GM18861 (cell line): ENCODE measurements around the gene GP9.

ENCODE experiments used
- ATAC-seq: cut with Tn5 transposase; IDR thresholded peaks from one replicate; pipeline ENCODE4 v1.9.1; 2021; ENCODE audit not compliant: unreplicated experiment

The GP9 gene

DNA sequence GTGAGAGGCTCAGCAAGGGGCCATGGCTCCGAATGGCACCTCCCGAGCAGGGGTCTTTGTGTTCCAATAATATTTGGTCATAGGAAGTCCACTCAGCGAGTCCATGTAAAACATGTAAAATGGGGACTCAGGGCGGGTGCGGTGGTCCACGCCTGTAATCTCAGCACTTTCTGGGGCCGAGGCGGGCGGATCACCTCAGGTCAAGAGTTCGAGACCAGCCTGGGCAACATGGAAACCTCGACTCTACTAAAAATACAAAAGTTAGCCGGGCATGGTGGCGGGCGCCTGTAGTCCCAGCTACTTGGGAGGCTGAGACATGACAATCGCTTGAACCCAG lies 33.1 kb upstream of the GP9 start:
- no peak for ATAC-seq

DNA sequence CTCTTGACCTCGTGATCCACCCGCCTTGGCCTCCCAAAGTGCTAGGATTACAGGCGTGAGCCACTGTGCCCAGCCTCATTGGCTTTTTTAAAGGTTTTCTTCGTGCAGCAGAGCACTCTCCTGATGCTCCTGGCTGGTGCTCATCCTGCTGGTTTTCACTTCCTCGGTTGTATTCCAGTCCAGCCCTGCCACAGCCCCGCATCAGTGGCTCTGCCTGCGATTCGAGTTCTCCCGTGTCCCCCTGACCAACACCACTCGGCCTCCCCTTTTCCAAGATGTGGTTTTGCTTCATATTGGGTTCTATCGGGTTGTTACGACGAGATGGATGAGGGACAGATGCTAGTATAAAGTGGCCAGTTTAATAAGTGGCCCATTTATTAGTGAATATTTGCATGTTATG lies 31.7 kb upstream of the GP9 start:
- ATAC-seq: no peak

DNA sequence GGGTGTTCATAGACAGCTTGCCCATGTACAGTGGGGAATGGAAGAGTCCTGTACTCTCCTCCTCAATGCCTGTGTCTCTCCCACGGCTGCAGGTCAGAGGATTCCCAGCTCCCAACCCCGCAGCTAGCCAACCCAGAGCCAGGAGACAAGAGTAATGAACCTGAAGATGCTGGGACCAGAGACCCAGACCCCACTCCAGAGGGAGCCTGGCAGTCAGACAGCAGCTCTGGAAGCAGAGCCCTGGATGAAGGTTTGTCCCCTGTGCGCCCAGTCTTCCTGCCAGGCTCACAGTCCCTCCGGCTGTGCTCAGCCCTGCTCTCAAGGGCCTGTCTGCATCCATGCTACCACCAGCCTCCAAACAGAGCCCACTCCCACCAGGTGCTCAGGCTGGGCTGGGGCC lies 30.0 kb upstream of the GP9 start:
- no peak for ATAC-seq

DNA sequence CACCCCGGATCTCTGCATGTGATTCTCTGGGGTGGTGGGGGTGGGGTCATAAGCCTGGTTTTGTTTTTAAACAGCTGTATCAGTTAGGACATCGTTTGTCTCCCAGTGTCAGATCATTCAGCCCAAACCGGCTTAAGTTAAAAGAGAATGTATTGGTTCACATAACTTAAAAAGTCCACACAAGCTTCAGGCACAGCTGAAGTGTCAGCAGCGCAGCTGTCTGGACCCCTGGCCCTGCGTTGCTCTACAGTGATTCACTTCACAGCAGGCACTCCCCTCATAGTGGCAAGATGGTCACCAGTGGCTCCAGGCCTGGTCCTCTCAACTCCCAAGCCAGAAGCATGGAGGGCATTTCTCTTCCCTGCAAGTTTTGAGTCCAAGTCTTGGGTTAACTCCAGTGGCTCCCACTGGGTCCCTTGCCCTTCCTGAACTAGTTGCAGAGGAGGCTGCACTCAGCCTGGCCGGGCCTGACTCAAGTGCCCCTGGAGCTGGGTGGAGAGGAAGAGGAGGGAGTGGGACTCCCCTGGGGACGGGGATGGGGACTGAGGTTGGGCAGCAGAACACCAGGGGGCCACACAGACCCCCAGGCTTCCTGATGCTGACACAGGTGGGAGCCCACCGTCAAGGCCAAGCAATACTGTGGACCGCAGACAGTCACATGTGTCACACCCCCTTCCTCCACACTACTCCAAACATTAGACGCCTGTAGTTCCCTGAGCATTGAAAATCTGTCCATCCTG lies 28.9 kb upstream of the GP9 start:
- ATAC-seq: no peak

DNA sequence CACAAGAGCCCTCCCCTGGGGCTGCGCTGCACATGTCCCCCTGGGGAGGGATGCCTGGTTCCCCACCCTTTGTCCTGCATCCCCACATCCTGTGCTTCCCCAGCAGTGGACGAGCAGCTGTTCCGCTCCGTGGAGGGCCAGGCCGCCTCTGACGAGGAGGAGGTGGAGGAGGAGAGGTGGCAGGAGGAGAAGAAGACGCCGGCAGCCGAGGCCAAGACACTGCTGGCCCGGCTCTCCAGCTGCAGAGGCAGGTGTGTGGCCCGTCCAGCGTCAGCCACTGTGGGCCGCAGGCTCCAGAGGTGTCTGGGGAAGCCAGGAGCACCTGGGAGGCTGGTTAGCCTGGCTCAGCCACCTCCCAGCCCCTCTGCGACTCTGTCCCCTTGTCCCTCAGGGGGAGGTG lies 27.9 kb upstream of the GP9 start:
- no peak for ATAC-seq

DNA sequence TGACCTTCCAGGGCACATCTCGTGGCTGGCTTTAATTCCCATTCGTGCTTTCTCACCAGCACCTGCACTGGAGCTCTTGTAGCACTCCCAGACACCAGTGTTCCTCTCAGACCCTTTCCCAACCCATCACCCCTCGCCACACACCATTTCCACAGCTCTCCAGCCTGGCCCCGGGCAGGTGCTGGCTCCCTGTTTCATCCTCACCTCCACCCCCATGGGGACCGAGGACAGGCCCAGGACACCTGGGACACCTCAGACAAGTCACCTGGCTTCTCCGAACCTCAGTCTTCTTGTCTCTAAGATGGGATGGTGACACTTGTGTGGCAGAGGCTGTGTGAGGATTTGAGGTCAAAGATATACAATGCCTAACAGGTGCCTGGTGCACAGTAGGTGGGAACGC lies 27.4 kb upstream of the GP9 start:
- ATAC-seq: no peak

DNA sequence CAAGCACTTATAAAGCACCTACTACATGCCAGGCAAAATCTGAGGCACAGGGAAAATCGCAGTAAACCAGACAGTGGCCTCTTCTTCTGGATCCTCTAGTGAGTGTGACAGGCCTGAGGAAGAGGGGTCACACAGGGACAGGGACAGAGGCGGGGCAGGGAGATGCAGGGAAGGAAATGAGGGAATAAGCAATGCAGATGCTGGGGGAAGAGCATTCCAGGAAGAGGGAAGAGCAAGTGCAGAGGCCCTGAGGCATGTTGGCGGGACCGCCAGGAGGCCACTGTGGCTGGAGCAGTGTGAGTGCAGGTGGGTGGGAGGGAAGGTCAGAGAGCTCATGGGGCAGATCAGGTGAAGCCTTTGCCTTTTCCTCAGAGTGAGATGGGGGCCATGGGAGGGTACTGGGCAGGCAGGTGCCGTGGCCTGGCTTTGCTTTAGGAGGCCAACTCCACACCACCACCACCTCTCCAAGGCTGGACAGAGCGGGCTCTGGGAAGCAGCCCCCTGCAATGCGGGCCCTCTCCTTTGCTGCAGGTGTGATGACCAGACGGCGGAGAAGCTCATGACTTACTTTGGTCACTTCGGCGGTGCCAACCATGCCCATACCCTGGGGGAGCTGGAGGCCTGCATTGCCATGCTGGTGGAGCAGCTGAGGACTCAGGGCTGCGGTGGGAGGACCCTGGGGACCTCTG lies 26.8 kb upstream of the GP9 start:
- no peak for ATAC-seq

DNA sequence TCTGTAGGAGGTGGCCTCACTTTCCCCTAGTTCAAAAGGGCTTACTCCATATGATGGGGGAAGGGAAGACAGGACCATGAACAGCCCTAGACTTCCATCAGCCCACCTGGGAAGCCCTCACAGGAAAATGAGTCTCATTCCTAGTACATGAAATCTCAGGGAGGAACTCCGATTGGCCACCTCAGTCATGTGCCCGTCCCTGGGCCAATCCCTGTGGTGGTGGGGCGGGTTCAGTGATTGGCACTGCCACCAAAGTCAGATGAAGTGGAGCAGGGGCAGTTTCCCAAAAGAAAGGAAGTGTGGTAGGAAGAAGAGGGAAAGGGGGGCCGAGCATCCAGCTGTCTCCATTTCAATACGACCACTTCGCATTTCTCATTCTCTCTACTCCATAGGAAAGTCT lies 25.9 kb upstream of the GP9 start:
- no peak for ATAC-seq

DNA sequence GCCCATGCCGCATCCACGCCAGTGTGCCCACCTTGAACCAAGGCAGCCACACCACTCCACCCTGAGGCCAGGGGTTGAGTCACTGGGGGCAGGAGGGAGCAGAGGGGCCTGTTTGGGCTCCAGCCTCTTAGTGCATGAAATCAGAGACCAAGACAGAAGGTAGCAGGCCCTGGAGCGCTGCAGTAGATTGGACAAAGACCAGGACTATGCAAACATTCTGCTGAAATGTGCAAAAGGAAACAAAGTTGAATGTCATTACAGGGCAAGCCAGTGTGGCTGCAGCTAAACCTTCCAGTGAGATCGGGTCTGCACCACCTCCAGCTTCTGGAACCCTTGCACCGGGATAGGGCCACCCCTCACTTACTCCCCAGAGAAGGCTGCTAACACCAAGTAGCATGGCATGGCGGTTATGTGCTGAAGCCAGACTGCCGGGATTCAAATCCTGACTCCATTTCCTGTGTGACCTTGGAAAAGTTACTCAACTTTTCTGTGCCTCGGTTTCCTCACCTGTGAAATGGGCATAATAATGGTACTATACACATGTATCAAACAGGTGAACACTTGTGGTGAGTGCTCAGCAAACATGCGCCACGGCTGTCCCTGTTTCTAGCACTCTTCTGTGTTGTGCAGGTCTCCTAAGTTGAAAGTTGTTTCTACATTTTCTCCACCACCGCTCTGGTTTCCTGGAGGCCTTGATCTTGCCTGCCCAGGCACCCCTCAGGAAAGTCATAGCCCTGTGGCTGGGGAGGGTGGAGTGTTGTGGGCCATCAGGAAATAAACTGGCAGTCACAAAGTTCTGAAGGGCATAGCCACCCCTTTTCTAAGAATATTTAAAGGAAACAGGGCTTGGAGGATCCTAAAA lies 25.0 kb upstream of the GP9 start:
- ATAC-seq: no peak

DNA sequence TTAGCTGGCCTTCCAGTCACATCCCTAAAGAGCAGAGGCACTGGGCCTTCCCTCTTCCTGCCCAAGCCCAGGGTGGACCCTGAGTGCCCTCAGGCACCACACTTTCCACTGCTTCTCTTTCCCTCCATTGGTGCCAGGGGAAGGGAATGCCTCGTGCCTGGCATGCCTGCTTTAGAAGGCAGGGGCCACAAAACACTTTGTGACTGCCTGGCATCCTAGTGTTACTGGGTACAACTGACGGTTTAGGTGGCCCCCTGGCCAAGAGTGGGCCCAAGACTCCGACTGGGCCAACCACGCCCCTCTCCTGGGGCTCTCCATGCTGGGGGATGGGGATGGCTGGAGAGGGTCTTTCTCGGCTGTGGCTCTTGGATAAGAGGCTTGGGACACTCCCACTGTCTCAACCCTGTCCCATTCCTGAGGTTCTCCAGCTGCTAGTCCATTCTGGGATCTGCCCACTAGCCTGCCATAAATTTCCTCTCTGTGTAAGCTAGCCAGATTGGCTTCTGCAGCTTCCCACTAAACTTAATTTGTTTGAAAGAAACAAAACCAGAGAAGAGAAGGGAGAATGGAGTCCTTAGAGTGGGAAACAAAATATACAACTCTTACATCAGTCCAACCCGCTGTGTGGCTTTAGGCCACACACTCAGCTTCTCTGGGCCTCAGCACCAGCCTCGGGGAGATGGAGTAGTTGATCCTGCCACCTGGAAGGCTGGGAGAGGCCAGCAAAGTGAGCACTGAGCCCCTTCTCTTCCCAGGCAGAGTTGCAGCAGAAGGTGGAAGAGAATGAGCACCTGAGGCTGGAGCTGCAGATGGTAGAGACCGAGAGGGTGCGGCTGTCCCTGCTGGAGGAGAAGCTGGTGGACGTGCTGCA lies 24.1 kb upstream of the GP9 start:
- ATAC-seq: no peak

DNA sequence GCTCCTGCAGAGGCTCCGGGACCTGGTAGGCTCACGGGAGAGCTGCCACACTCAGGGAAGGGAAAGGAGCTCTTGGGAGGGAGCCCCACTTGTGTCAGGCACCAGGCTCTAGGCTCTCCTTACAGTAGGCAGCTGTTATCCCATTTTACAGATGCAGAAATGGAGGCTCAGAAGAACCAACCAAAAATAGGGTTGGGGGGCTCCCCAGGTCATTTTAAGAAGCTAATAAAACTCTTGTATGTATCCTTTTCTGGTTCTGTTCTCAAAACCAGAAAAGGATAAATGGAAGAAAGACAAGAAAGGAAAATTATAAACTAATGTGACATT lies 23.5 kb upstream of the GP9 start:
- no peak for ATAC-seq

DNA sequence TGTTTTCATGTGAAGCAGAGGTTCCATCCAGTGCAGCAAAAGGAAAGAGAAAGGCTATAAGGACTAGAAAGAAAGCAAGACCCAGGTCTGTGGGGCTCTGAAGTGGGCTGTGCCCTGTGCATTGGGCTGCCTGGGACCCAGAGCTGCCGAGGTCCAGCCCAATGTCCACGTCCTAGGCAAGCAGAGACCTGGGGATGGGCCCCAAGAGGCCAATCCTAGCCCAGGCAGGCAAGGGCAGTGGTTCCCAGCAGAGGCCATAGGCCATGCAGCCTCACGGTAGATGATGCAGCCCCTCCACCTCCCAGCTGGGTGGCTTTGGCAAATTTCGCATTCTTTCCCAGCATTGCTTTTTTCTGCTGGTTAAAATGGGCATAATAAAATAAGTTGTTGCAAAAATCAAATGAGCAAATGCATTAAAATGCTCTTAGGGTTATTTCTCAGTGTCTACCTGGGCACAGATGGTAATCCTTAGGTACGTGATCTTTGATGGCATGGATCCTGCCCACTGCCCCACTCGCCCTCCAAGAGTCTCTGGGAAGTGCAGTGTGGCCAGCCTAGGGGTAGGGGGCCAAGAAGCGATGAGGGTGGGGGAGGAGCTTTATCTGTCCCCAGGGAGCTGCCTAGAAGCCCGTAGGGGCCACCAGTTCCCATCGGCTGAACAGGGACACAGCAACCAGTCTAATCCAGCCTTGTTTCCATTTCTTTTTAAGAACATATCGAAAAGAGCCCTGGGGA lies 22.3 kb upstream of the GP9 start:
- ATAC-seq: no peak

DNA sequence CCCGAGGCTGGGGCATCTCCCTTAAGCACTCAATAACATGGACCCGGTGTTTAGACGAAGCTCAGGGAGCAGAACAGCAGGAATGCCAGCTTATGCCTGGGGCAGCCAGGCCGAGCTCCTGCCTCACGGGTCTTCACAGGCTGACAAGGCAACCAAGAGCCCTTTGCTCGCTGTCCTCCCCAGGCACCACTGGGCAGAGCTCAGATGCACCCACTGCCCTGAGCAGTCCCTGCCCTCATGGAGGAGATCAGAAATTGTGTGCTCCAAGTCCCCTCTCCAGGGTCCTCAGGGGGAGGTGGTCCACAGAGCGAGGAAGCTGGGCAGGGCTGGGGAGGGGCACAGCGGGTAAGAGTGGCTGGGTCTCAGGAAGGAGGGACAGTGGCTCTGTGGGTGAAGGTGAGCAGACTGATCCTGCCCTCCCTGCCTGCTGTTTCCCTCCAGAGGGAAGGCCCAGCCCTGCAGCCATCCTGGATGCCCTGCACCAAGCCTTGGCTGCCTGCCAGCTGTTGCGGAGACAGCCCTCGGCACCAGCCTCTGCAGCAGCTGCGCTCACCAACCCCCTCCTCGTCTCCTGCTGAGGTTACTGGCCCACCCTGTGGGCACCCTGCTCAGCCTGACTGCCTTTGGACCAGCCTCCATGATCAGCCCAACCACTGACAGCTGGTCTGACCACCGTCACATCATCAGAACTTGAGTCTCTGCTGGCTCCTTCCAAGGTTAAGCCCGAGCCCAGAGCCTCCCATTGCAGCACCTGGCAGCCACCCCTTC lies 21.1 kb upstream of the GP9 start:
- ATAC-seq: no peak

DNA sequence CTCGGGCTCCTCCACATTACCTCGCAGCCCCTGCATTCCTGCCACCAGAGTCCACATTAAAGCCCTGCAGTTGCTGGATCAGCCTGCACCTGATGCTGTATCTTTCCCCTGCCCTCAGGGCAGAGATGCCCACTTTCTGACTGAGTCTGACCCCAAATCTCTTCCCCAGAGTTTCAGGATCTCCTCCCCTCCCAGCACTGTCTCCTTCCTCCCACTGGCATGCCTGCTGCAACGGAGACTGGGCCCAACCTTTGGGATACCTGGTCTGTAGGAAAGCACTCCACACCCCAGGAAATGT lies 20.6 kb upstream of the GP9 start:
- ATAC-seq: no peak

DNA sequence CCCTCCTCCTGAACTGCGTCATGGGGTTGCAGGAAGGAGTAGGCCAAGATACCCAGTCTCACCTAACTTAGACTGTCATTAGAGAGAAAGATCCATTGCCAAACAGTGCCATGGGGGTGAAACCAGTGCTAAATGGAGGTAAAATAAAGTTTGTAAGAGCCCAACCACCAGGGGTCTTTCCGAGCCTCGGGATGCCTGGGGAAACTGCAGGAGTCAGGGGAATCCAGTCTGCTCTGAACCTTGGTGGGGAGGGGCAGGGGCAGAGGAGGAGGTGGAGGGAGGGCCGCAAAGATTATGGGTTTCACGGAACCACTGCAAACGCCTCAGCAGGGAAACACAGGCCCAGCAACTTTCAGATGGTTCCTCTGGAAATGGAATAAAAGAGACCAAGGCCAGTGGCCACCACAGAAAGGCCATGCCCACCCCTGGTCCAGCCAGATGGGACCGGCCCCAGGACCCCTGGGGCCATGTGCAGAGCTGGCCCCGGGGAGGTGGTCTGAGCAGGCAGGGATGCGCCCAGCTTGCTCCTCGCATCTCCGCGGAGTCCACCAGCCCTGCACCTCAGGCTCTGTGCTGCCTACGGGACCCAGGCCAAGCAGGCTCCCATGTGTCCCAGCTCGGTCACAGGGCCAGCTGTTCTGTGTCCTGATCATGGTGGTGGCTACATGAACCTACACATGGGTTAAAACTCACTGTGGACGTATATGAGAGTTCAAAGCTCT lies 19.8 kb upstream of the GP9 start:
- ATAC-seq: no peak

DNA sequence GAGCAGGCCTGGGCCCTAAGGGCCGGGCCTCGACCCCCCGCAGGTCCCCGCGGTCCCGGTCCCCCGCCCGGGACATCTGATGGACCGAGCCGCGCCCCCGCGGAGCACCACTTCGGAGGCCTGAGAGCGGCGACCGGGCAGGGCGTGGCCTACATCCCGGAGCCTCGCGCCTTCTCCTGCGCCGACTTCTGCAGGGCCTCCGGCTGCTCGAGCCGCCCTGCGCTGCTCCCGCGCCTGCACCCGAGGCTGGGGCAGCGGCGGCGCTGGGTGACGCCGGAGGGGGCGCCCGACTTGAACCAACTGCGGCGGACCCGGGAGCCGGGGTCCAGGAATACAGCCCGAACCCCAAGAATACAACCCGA lies 14.9 kb upstream of the GP9 start:
- no peak for ATAC-seq

DNA sequence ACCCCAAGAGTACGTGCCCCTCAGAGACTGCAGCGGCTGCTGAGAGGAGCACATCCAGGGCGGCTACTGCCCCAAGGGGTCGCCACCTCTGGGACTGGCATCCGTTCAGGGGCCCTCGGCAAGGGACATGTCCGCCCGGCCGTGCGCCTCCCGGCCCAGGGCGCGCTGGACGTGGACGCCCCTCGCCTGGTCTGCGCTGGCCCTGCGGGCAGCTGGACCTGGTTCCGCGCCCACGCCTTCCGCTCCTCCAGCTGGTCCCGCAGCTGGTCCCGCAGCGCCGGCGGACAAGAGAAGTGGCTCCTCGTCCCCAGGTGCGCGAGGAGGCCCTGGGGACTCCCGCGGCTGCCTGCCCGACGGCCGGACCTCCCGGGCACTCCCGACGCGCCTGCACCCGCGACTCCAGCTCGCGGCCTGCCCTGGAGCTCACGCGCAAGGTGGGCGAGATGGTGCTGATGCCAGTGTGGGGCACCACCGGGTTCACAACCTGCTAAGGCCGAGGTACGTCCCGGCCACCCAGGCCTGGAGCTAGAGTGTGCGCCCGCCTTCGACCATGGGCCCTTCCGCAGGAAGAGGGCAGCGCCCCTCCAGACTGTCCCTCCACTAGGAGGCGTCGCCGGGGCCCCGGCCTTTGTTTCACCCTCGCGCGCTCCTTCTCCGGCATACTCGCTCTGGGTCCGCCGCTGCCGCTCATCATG lies 14.4 kb upstream of the GP9 start:
- ATAC-seq: no peak

DNA sequence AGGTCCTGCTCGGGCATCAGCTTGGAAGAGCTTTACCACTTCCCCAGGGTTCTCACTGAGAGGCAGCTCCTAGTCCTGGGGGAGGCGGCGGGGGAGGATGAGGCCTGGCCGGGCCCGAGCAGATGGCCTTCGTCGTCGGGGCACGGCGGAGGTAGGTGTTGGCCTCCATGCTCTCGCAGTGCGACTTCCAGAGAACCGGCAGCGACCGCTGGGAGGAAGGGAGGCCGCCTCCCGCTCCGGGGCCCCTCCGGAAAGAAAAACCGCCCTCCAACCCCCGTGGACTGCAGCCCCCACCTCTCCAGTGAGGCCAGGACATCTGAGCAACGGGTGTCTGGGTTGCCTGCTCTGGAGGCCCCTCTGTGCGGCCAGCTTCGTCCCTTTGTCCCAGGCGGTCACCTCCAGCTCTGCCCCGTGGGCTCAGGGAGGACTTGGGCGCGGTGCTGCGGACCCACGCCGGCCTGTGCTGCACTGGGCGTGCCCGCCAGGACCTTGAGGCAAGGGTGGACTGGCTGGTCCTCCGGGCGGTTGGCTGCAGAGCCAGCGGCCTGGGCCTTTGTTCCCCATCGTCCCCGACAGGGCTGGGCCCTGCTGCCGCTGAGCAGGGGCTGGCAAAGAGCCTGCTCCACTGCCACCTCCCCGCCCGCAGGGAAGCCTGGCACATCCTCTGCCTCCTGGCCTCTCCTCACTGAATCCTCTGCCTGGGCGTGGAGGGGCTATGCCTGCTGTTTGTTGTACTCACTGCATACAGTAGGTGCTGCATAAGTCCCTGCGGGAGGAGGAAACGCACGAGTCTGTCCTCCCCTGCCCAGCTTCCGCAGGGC lies 13.6 kb upstream of the GP9 start:
- no peak for ATAC-seq
